NCI-H748 (cell line): Measurements from ENCODE around the gene PORCN.
"Not testable (repeated sequence)": the region's sequence is repeated elsewhere in the genome, so short reads cannot be mapped to it uniquely, and the experiment has no call there.

ENCODE experiments used
- DNase-seq: peaks from one replicate; lab custom pipeline; 2025; ENCODE audit not compliant: unreplicated experiment; lab: John Stamatoyannopoulos, UW

Gene PORCN

DNA sequence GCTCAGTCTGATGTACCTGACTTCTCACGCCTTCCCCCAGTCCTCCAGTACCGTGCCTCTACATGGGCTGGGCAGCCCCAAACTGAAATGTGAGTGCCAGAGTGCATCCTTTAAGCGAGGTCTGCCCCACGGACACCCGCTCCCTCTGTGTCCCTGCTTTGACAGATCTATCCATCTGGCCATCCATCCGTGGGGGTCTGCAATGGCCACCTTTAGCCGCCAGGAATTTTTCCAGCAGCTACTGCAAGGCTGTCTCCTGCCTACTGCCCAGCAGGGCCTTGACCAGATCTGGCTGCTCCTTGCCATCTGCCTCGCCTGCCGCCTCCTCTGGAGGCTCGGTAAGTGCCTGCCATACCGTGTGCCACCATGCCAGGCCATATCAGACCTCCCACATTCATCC is 827 bp downstream of the PORCN start:
- DNase-seq = no peak

DNA sequence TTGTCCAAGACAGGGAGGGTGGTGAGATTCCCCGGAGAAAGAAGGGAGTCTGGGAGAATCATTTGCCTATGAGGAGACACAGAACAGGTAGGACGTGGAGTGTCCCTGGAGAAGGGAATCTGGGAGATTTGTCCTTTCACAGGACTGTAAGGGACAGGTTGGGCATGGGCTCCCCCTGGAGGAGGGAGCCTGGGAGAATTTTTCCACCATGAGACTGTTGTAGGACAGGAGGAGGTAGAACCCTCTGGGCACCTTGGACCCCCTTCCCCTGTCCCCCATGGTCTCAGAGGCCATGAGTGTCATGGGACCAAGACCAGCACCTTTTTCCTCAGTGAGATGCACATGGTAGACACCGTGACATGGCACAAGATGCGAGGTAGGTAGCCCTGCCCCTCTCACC is 2.8 kb downstream of the PORCN start:
- peak; percentile 8 for DNase-seq

DNA sequence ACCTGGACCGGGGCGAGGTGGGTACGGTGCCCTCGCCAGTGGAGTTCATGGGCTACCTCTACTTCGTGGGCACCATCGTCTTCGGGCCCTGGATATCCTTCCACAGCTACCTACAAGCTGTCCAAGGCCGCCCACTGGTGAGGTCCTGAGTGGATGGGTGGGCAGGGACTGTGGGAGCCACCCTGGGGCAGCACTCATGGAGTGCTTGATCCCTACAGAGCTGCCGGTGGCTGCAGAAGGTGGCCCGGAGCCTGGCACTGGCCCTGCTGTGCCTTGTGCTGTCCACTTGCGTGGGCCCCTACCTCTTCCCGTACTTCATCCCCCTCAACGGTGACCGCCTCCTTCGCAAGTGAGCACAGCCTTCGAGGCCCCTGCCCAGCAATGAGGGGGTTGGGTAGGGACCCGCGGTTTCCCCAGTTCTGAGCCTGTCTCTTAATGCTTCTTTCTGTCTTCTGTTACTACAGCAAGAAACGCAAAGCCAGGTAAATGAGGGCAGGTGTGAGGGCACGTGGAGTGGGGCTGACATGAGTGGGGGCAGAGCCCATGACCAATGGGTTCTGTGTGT is 3.7 kb downstream of the PORCN start:
- no peak for DNase-seq

DNA sequence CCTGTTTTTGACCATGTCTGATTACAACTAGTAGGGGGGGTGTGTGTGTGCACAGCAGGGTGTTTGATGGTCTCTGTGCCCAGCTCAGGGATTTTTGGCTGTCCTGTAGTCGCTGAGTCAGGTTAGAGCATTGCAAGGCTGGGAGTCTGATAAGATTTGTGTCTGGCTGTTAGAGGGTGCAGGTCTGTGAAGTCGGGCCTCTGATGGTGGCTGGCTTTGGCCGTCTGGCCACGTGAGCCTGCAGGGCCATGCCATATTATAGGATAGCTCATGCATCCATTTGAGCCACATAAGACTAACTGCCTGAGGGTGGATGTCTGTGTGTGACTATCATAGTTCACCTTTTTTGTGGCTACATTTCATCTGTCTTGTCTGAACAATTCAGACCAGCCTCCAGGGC is 4.9 kb downstream of the PORCN start:
- no peak for DNase-seq

DNA sequence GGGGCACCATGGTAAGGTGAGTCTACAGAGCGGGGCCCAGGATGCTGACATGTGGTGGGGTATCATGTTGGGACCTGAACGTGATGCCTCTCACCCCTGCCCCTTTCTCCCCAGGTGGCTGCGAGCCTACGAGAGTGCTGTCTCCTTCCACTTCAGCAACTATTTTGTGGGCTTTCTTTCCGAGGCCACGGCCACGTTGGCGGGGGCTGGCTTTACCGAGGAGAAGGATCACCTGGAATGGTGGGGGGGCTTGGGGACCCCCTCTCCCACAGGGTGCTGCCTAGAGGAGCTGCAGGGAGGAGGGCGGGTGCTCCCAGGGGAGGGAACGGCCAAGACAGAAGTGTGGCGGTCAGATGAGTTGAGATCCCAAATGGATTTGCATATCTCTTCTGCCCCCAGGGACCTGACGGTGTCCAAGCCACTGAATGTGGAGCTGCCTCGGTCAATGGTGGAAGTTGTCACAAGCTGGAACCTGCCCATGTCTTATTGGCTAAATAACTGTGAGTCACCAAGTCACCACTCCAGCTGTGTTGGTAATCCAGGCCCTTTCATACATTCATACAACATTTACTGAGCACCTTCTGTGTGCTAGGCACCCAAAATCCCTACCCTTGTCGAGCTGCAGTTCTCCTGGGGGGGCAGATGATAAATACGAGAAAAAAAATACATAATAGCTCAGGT is 5.5 kb downstream of the PORCN start:
- DNase-seq = no peak

DNA sequence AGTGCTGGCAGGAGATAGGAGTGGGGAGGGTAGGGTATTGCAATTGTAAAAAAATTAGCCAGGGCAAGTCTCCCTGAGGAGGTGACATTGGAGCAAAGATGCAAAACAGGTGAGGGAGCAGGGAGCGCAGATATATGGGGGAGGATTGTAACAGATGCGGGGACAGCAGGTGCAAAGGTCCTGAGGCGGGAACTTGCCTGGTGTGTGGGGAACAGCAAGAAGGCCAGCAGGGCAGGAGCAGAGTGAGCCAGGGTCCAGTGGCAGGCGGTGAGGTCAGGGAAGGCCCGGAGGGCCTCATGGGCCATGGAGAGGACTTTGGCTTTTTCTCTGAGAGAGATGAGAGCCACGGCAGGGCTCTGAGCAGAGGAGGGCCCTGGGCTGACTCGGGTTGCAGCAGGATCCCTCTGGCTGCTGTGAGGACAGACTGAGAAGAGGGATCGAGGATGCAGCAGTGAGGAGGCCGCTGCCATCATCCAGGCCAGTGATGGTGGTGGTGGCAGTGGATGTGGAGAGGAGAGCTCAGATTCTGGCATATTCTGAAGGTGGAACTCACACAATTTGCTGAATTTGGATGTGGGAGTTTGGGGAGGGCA is 6.2 kb downstream of the PORCN start:
- no peak for DNase-seq

DNA sequence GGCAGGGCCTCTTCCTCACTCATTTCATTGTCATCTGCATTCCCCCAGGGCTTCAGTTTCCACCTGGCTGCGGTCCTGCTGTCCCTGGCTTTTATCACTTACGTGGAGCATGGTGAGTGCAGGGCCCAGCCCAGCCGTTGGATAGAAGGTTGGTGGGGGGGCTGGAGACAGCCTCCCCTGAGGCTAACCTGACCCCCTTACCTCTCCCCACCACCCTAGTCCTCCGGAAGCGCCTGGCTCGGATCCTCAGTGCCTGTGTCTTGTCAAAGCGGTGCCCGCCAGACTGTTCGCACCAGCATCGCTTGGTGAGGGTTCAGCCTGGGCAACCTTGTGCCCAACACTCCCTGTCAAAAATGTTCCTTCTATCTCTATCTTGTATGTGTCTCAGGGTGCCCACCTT is 7.0 kb downstream of the PORCN start:
- no peak for DNase-seq

DNA sequence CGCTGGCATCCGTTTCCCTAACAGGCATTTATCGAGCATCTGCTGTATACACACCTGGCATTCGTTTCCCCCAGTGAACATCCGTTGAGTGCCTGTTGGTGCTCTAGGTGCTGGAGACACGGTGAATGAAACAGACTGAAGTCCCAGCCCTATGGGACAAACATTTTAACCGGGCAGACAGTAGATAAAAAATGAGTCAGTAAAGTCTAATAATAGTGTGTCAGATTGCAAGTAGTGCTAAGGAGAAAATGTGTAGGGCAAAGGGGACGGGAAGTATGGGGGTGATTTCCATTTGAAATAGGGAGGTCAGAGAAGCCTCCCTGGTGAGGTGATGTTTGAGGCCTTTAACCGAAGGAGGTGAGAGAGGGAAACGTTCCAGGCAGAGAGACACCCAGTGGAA is 7.5 kb downstream of the PORCN start:
- no peak for DNase-seq

DNA sequence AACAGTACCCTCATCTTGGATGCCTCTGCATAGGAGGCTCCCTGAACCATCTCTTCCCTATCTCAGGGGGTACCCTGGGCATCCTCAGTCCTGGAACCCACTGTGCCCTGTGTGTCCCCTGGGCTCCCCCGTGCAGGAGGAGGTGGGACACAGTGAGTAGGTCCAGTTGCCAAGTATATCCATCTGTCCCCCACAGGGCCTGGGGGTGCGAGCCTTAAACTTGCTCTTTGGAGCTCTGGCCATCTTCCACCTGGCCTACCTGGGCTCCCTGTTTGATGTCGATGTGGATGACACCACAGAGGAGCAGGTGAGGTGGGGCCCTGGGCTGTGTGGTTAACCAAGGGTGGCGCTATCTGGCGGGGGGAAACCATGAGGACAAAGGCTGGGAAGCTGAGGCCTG is 8.2 kb downstream of the PORCN start:
- no peak for DNase-seq

DNA sequence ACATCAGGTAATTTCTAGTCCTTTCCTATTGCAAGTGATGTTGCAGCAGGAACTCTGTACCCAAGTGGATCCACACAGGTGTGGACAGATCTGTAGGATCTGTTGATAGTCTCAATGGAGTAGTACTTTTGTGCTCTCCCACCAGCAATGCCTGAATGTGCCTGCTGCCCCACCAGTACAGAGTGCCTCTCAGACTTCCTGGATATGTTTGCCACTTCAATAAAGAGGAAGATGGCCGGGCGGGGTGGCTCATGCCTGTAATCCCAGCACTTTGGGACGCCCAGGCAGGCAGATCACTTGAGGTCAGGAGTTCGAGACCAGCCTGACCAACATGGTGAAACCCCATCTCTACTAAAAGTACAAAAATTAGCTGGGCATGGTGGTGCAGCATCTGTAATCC is 10.7 kb downstream of the PORCN start:
- not testable (repeated sequence) for DNase-seq

DNA sequence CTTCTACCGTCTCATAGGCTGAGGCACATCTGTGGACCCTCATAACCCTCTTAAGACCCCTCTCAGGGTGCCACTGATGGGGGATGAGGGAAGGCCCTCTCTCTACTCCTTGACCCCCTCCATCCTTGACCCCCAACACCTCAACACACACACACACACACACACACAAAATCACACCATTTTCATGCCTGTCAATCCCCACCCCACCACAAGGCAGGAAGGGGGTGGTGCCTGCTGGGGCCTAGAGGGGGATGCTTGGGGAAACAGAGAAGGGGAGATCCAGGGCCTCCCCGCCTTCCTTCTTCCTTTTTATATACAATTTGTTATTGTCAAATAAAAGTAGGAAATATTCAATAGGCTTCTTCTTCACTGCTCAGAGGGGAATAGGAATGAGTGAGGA is 11.7 kb downstream of the PORCN start:
- no peak for DNase-seq

DNA sequence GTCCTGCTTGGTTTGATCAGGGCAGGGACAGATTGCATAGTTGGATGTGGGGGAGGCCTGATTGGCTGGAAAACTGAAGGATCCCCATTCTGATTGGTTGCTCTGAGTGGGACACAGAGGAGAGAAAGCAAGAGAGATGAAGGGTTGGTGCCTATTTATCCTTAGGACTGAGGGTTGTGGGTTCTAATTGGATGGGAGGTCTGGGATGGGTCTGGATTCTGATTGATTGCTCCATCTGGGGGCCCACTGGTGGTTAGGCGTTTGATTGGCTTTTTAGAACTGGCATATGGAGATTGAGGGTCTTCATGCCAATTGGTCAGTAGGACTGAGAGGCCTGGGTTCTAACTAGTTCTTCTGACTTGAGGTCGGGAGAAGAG is 12.2 kb downstream of the PORCN start:
- peak; percentile 67 for DNase-seq

DNA sequence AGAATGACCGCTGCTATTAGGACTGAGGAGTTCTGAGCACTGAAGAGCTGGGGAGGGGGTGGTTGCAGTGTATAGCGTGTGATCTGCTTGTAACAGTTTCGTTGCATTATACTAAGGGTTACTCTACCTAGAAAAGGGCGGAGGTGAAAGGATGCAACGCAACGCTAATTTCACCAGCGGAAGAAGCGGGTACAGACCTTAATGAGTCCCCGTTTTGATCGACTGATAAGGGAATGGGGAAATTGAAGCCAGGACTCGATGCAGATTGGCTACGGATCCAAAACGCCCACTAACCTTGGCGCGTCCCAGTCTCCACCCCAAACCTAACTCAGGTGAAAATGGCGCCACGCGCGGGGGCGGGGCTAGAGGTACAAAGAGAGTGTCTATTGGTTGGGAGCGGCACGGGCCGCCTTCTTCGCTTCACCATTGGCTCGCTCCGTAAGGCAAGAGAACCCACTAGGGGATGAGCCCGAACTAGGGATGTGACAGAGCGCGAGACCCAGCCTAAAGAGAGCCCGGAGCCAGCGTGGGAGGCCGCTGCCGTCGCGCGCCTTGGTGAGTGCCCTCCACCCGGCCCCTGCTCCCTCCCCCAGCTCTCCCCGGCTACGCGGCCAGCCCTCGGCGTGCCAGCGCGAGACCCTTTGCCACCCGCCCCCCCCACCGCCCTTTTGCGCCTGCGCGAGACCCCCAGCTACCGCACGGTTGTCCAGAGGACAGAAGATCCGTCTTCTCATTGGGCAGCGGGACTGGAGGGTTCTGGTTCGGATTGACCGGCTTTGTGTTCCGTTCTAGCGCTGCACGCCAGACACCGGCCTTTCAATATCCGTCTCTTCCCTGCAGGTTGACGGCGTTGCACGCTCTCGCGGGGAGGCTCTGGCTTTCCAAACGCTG is 12.8 kb downstream of the PORCN start, which contains the start of gene EBP:
TSS of gene EBP (plus strand) at position 456 of the 891 bp plus-strand sequence. CDS start 1,964 bp downstream, outside the sequence.
- peak; percentile 97 for DNase-seq

DNA sequence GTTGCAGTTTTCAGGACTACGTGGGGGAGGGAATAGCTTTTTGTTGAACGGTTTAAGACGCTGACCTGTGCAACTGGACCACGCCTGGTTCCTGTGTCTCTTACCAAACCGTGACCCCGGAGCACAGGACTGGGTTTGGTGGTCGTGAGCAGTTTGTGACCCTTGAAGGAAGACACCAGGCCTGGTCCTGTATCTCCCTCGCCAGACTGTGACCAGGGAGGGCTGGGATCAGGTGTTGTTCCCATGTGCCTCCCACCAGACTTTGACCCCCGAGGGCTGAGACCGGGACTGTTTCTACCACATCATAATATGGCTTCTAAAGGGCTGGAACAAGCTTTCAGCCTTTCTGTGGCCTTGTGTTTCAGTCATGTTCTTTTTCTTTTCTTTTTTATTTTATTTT is 13.5 kb downstream of the PORCN start:
- DNase-seq = peak; percentile 21

DNA sequence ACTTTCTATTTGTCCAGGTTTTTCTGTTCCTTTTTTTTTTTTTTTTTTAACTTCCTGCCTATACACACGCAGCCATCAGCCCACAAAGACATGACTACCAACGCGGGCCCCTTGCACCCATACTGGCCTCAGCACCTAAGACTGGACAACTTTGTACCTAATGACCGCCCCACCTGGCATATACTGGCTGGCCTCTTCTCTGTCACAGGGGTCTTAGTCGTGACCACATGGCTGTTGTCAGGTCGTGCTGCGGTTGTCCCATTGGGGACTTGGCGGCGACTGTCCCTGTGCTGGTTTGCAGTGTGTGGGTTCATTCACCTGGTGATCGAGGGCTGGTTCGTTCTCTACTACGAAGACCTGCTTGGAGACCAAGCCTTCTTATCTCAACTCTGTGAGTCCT is 14.9 kb downstream of the PORCN start:
- no peak for DNase-seq

DNA sequence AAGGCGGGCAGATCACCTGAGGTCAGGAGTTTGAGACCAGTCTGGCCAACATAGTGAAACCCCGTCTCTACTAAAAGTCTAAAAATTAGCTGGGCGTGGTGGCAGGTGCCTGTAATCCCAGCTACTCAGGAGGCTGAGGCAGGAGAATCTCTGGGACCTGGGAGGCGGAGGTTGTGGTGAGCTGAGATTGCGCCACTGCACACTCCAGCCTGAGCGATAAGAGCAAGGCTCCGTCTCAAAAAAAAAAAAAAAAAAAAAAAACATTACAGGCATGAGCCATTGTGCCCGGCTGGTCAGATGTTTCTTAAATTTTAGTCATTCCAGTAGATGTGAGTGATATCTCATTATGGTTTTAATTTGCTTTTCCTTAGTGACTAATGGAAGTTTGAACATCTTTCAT is 17.1 kb downstream of the PORCN start:
- DNase-seq = not testable (repeated sequence)

DNA sequence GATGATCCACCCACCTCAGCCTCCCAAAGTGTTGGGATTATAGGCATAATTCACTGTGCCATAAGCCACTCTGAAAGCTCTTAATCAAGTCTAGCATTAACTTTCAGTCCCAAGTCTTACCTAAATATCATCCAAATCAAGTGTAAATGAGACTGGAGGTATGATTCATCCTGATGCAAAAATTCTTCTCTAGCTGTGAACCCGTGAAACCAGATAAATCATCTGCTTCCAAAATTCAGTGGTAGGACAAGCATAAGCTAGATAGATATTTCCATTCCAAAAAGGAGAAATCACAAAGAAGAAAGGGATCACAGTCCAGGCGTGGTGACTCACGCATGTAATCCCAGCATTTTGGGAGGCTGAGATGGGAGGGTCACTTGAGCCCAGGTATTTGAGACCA is 21.9 kb downstream of the PORCN start:
- DNase-seq = no peak

DNA sequence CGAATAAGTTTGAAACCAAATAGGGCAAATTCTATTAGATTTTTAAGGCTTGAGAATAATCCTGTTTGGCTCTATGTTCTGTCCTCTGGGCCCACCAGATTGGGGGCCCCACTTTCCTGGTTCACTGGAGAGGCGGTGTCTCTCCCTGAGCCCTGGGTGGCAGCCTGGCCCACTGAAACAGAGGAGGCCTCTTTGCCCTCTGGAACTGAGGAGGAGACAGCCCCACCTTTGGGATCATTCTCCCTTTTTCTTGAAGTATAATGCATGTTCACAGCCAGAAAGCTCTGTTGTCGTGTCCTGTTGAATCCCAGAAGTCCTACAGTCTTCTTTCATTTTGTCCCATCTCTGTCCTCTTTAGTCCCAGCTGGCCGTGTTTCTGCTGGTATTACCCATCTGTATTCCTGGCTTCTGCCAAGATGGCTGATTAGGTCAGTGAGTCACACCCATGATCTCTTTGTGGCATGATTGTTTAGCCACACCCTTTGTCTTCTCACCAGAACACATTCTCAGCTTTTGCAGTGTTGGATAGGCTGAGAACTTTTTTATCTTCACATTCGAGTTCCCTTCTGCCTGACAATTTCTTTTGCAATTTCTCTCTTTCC is 22.7 kb downstream of the PORCN start:
- no peak for DNase-seq

DNA sequence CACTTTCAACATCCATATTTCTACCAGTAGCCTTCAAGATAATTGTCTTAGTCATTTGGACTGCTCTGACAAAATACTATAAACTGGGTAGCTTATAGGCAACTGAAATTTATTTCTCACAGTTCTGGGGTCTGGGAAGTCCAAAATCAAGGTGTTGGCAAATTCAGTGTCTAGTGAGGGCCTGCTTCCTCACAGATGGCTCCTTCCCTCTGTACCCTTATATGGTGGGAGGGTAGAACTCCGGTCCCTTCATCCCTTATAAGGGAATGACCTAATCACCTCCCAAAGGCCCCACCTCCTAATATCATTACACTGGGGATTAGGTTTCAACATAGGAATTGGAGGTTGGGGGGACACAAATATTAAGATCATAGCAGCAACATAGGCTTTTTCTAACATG is 23.4 kb downstream of the PORCN start:
- no peak for DNase-seq

DNA sequence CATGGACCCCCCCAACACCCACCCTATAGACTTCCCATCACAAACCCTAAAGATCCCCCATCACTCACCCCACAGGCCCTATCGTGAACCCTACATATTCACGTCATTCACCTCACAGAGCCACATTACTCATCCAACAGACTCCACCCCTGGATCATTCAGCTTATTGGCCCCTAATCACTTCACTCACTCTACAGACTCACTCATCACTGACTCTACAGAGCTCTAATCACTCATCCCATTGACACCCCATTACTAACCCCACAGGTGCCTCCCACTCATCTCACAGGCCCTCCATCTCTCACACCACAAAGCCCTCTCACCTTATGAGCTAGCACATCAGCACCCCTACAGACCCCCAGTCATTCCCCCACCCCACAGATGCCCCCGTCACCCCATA is 24.4 kb downstream of the PORCN start:
- no peak for DNase-seq

DNA sequence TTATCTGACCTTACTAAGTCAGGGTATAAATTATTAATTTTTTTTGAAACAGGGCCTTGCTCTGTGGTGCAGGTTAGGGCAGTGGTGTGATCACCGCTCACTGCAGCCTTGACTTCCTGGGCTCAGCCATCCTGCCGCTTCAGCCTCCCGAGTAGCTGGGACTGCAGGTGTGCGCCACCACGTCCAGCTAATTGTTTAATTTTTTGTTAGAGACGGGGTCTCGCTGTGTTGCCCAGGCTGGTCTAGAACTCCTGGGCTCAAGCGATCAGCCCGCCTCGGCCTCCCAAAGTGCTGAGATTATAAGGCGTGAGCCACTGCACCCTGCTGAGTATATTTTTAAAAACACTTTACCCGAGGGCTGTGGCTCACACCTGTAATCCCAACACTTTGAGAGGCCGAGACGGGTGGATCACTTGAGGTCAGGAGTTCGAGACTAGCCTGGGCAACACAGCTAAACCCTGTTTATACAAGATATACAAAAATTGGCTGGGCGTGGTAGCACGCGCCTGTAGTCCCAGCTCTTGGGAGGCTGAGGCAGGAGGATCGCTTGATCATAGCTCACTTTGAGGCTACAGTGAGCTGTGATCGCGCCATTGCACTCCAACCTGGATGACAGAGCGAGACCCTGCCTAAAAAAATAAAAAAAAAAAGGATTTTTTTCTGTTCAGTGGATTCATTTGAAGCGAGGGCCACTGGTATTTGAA is 30.0 kb downstream of the PORCN start:
- DNase-seq = no peak
